Astrocyte (in vitro differentiated cells and primary cell): ENCODE results near the gene CBLIF.

ENCODE experiments used
- EZH2 ChIP-seq: IDR thresholded peaks from 2 replicates; pipeline ENCODE4 v1.6.1; 2012; ENCODE audit warnings: mild to moderate bottlenecking, low read length, inconsistent platforms; ENCODE audit not compliant: insufficient read depth
- TF ChIP-seq, protein P1 (sequence below): IDR thresholded peaks from 2 replicates; pipeline ENCODE4 v1.5.1; 2011; ENCODE audit warnings: low read depth, mild to moderate bottlenecking, inconsistent platforms, low read length, moderate library complexity; ENCODE audit not compliant: insufficient read depth

DNA sequence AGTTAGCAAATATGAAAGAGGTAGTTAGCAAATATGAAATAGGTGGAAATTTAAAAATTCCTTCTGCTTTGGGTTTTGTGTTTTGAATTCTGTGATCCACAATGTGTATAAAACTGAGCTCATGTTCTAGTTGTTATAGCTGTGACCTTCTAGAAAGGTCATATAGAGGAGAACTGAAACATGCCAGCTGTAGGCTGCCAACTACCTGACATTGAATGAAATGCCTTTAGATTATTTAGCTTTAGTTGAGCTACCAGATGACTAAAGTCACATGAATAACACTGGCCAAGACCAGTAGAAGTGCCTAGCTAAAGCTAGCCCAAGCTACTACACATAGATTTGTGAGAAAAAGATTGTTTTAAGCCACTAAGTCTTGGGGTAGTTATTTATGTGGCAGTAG lies 26.8 kb upstream of the CBLIF start:
- TF ChIP-seq, protein P1, sequence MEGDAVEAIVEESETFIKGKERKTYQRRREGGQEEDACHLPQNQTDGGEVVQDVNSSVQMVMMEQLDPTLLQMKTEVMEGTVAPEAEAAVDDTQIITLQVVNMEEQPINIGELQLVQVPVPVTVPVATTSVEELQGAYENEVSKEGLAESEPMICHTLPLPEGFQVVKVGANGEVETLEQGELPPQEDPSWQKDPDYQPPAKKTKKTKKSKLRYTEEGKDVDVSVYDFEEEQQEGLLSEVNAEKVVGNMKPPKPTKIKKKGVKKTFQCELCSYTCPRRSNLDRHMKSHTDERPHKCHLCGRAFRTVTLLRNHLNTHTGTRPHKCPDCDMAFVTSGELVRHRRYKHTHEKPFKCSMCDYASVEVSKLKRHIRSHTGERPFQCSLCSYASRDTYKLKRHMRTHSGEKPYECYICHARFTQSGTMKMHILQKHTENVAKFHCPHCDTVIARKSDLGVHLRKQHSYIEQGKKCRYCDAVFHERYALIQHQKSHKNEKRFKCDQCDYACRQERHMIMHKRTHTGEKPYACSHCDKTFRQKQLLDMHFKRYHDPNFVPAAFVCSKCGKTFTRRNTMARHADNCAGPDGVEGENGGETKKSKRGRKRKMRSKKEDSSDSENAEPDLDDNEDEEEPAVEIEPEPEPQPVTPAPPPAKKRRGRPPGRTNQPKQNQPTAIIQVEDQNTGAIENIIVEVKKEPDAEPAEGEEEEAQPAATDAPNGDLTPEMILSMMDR: no peak
- no peak for TF ChIP-seq EZH2
